Measurements from ENCODE around the gene ZBED4.
"Not testable (repeated sequence)": the region's sequence is repeated elsewhere in the genome, so short reads cannot be mapped to it uniquely, and the experiment has no call there.

Gene ZBED4
- total RNA-seq: 43.5 reads per million, percentile 65 among the genes with 10 or more reads in this experiment

GRCh38 chr22:49852898-49853894 is at the start of gene ZBED4:
ZBED4 (plus strand) TSS chr22:49853844; CDS start chr22:49883663, 29,819 bp downstream.
- peak; percentile 95 for DNase-seq

GRCh38 chr22:49807129-49807528 is 46.5 kb upstream of the ZBED4 start:
- no peak for DNase-seq

- peak; percentile 34 for DNase-seq
These were observed 45.6 kb upstream of the ZBED4 start for GRCh38 chr22:49807780-49808708.

- DNase-seq: no peak
These were observed 43.2 kb upstream of the ZBED4 start for GRCh38 chr22:49810363-49811019.

GRCh38 chr22:49811020-49811791 is 42.4 kb upstream of the ZBED4 start:
- DNase-seq: no peak

GRCh38 chr22:49812838-49813237 is 40.8 kb upstream of the ZBED4 start:
- DNase-seq: no peak

GRCh38 chr22:49814164-49814686 is 39.4 kb upstream of the ZBED4 start:
- no peak for DNase-seq

GRCh38 chr22:49814856-49815255 is 38.8 kb upstream of the ZBED4 start:
- no peak for DNase-seq

- no peak for DNase-seq
These were observed 38.0 kb upstream of the ZBED4 start for GRCh38 chr22:49815641-49816091.

GRCh38 chr22:49817359-49817758 is 36.3 kb upstream of the ZBED4 start:
- DNase-seq: no peak

- DNase-seq: no peak
These were observed 32.7 kb upstream of the ZBED4 start for GRCh38 chr22:49820984-49821383.

- DNase-seq: not testable (repeated sequence)
These were observed 31.9 kb upstream of the ZBED4 start for GRCh38 chr22:49821741-49822140.

- DNase-seq: no peak
These were observed 30.2 kb upstream of the ZBED4 start for GRCh38 chr22:49823289-49824045.

- DNase-seq: no peak
These were observed 29.3 kb upstream of the ZBED4 start for GRCh38 chr22:49824185-49824925.

- DNase-seq: no peak
These were observed 28.7 kb upstream of the ZBED4 start for GRCh38 chr22:49824936-49825335.

- no peak for DNase-seq
These were observed 28.2 kb upstream of the ZBED4 start for GRCh38 chr22:49825436-49825835.

- DNase-seq: peak; percentile 62
These were observed 27.6 kb upstream of the ZBED4 start for GRCh38 chr22:49825944-49826602.

- peak; percentile 23 for DNase-seq
These were observed 26.9 kb upstream of the ZBED4 start for GRCh38 chr22:49826603-49827270.
